ENCODE data around the gene ATG14. TPM values are rescaled to one million over a fixed set of nuclear protein-coding genes. Genes with fewer than 3 reads are reported as not detected.

Gene ATG14
- total RNA-seq, 2 donors from 2014 or later, result 10.6 to 10.9 TPM

DNA sequence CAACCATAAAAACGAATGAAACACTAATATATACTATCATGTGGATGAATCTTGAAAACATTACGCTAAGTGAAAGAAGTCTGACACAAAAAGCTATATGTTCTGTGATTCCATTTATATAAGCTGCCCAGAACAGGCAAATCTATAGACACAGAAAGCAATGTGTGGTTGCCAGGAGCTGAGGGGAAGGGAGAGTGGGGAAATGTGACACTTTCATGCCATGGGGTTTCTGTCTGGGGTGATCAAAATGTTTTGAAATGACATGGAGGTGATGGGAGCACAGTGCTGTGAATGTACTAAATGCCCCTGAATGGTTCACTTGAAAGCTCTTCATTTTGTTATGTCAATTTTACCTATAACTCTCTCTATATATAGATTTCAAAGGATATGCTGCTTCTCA is 30.1 kb downstream of the ATG14 start:
- DNase-seq, result no peak
- Histone ChIP-seq H3K9me3 (no peaks in the 10 kb centered on the region), H3K4me3 (no peak overlapping the region), H3K36me3 (replicated peaks in 1 of 2; ENCODE audit: insufficient read depth in 1 of 2, low read depth in 2 of 2) (peaks cover 0 to 15% of the 10 kb centered on the region in 2 donors), H3K27ac (no peak overlapping the region), H3K4me1 (no peaks in the 10 kb centered on the region), H3K27me3 (no peaks in the 10 kb centered on the region)
- 84 to 90% methylated on average over 2 of the region's 2 CpGs for WGBS, 2 donors
- TF ChIP-seq, protein P1, sequence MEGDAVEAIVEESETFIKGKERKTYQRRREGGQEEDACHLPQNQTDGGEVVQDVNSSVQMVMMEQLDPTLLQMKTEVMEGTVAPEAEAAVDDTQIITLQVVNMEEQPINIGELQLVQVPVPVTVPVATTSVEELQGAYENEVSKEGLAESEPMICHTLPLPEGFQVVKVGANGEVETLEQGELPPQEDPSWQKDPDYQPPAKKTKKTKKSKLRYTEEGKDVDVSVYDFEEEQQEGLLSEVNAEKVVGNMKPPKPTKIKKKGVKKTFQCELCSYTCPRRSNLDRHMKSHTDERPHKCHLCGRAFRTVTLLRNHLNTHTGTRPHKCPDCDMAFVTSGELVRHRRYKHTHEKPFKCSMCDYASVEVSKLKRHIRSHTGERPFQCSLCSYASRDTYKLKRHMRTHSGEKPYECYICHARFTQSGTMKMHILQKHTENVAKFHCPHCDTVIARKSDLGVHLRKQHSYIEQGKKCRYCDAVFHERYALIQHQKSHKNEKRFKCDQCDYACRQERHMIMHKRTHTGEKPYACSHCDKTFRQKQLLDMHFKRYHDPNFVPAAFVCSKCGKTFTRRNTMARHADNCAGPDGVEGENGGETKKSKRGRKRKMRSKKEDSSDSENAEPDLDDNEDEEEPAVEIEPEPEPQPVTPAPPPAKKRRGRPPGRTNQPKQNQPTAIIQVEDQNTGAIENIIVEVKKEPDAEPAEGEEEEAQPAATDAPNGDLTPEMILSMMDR (IDR thresholded peaks at IDR 0.05), result no peak
- no peak for TF ChIP-seq POLR2A (IDR thresholded peaks at IDR 0.05)
- intact Hi-C loops (cut with DNase I), result no loop called here
- ATAC-seq, result no peak

DNA sequence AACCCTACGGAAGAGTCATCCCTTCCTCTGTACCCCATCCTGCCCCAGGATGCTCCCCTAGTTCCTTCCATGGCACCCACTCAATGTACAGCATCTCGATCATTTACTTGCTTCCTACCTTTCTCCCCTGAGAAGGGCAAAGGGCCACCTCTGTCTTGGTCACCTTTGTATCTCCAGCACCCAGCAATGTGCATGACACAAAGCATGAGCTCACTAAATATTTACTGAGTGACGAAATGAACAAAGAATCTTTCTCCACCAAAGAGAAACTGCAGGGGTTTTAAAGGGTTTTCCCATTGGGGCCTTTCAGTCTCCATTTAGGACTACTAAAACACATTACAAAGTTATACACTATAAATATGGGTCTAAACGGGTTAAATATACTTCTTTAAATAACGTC is 30.6 kb downstream of the ATG14 start:
- TF ChIP-seq POLR2A (IDR thresholded peaks at IDR 0.05), result no peak
- TF ChIP-seq, protein P1 (IDR thresholded peaks at IDR 0.05), result no peak
- no peaks in the 10 kb centered on the region for H3K9me3 ChIP-seq
- ATAC-seq, result no peak
- WGBS, 2 donors, result 70 to 75% methylated on average over 5 of the region's 5 CpGs
- DNase-seq, result no peak
- no peaks in the 10 kb centered on the region for H3K4me1 ChIP-seq
- H3K27me3 ChIP-seq, result no peaks in the 10 kb centered on the region
- H3K27ac ChIP-seq, result no peak overlapping the region
- no peak overlapping the region for H3K4me3 ChIP-seq
- intact Hi-C loops (cut with DNase I), result no loop called here
- peaks cover 0 to 18% of the 10 kb centered on the region in 2 donors for H3K36me3 ChIP-seq (replicated peaks in 1 of 2; ENCODE audit: insufficient read depth in 1 of 2, low read depth in 2 of 2)

DNA sequence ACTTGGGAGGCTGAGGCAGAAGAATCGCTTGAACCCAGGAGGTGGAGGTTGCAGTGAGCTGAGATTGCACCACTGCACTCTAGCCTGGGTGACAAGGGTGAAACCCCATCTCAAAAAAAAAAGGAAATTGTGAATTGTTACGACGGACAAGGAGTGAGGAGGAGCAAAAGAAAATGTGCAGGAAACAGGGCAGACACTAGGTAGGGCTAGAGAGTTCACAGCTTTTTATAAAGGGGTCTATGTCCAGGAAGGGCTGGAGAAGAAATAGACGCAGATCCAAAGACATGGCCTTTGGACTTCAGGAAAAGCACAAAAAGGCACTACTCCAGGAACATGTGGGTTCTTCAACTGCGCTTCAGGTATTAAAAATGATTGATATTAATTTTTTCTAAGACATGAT is 34.4 kb downstream of the ATG14 start:
- H3K4me3 ChIP-seq, result no peak overlapping the region
- no peaks in the 10 kb centered on the region for H3K27me3 ChIP-seq
- H3K27ac ChIP-seq, result no peak overlapping the region
- no peaks in the 10 kb centered on the region for H3K9me3 ChIP-seq
- TF ChIP-seq, protein P1 (IDR thresholded peaks at IDR 0.05), result no peak
- TF ChIP-seq POLR2A (IDR thresholded peaks at IDR 0.05), result no peak
- DNase-seq, result no peak
- no peaks in the 10 kb centered on the region for H3K4me1 ChIP-seq
- ATAC-seq, result no peak
- WGBS, 2 donors, result 91 to 92% methylated on average over 5 of the region's 5 CpGs
- peaks cover 0 to 16% of the 10 kb centered on the region in 2 donors for H3K36me3 ChIP-seq (replicated peaks in 1 of 2; ENCODE audit: insufficient read depth in 1 of 2, low read depth in 2 of 2)
- intact Hi-C loops (cut with DNase I), result no loop called here

DNA sequence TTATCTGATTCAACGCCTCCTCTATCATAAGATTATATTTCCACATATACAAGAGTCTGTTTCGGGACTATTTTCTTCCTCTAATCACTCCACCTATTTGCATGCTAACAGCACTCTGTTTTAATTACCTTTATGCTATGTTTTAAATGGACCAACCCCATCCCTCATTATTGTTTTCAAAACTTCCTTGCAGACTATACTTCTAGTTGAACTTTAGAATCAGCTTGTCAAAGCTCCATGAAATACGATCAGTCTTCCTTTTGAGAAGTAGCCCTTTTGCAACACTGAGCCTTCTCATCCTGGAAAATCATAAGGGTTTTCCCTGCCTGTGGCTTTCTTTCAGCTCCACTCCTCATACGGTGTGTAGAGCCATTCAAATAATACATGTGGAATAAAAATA is 36.9 kb downstream of the ATG14 start:
- no peak overlapping the region for H3K27ac ChIP-seq
- no peak for DNase-seq
- peaks cover 0 to 9% of the 10 kb centered on the region in 2 donors for H3K36me3 ChIP-seq (replicated peaks in 1 of 2; ENCODE audit: insufficient read depth in 1 of 2, low read depth in 2 of 2)
- no peaks in the 10 kb centered on the region for H3K9me3 ChIP-seq
- WGBS, 2 donors, result 94 to 95% methylated on average over 4 of the region's 4 CpGs
- TF ChIP-seq, protein P1 (IDR thresholded peaks at IDR 0.05), result no peak
- no peak for TF ChIP-seq POLR2A (IDR thresholded peaks at IDR 0.05)
- no peak for ATAC-seq
- H3K27me3 ChIP-seq, result no peaks in the 10 kb centered on the region
- no peaks in the 10 kb centered on the region for H3K4me1 ChIP-seq
- no peak overlapping the region for H3K4me3 ChIP-seq
- intact Hi-C loops (cut with DNase I), result no loop called here
